ENCODE data around the gene BRSK2. TPM values are rescaled to one million over a fixed set of nuclear protein-coding genes. Genes with fewer than 3 reads are reported as not detected.

Gene BRSK2
- total and polyA plus RNA-seq, 2 of the 4 experiments (the other 2 are of a cell fraction), result 0.18 to 0.62 TPM

- Histone ChIP-seq H3K4me3 (ENCODE audit: insufficient read depth, low read depth, low read length) (no peak overlapping the region), H3K23ac (ENCODE audit: low read depth, low read length) (no peak overlapping the region), H2AK5ac (ENCODE audit: low read depth, low read length) (no peak overlapping the region), H3K4ac (ENCODE audit: low read depth, low read length) (no peak overlapping the region; the same call in 1 of the 2 replicates), H3K79me1 (ENCODE audit: low read depth in 1 of 2, low read length in 2 of 2) (no peaks in the 10 kb centered on the region), H2AFZ (replicated peaks; ENCODE audit: low read length, poor library complexity) (no peak overlapping the region), H3K14ac (replicated peaks; ENCODE audit: low read depth, low read length) (no peak overlapping the region), H3K9me1 (ENCODE audit: insufficient read depth, low read length) (no peaks in the 10 kb centered on the region), H2BK5ac (ENCODE audit: low read depth, low read length, poor library complexity, severe bottlenecking) (no peak overlapping the region), H2AK9ac (replicated peaks; ENCODE audit: low read depth, low read length, poor library complexity) (no peak overlapping the region), H2BK15ac (ENCODE audit: low read depth, low read length) (no peak overlapping the region), H3K56ac (ENCODE audit: extremely low read depth, insufficient read depth, low read length) (no peak overlapping the region), H3K9ac (ENCODE audit: low read depth, low read length) (no peak overlapping the region), H4K8ac (ENCODE audit: low read depth in 2 of 2, low read length in 2 of 2) (no peak overlapping the region), H3K18ac (ENCODE audit: low read depth, low read length) (no peak overlapping the region), H4K91ac (ENCODE audit: insufficient read depth, low read depth, low read length) (no peak overlapping the region), H4K20me1 (ENCODE audit: insufficient read depth, low read length) (no peaks in the 10 kb centered on the region), H4K5ac (ENCODE audit: low read depth, low read length) (no peak overlapping the region), H3K9me3 (ENCODE audit: control insufficient read depth, insufficient read depth, low read length) (no peaks in the 10 kb centered on the region), H3K36me3 (ENCODE audit: control insufficient read depth, insufficient read depth, low read length) (no peaks in the 10 kb centered on the region), H2BK120ac (ENCODE audit: low read depth, low read length) (no peak overlapping the region), H3K4me1 (ENCODE audit: control insufficient read depth, insufficient read depth, low read length) (peaks cover 5% of the 10 kb centered on the region), H3K27ac (ENCODE audit: insufficient read depth, low read length) (no peak overlapping the region), H3K4me2 (ENCODE audit: low read depth, low read length) (no peak overlapping the region), H3K27me3 (ENCODE audit: control insufficient read depth, insufficient read depth, low read length) (peaks cover 18% of the 10 kb centered on the region), H2BK20ac (ENCODE audit: low read depth, low read length) (no peak overlapping the region)
- ATAC-seq (ENCODE audit: low read depth), result no peak
- dilution Hi-C loops (cut with HindIII; ENCODE audit: low sequenced_read_pairs, unreplicated experiment) (no loop called here), in situ Hi-C loops (cut with MboI; ENCODE audit: low sequenced_read_pairs) (no loop called here), intact Hi-C loops (cut with micrococcal nuclease) (no loop called here)
- CTCF ChIA-PET, result no interaction called here
- no peak for DNase-seq
- BruUV-seq (replicated peaks), result no TSS peak
- TF ChIP-seq CHD1 (IDR thresholded peaks at IDR 0.05; ENCODE audit: low read depth, low read length) (no peak), USF2 (IDR thresholded peaks at IDR 0.05; ENCODE audit: low read depth, low read length) (no peak), MXI1 (IDR thresholded peaks at IDR 0.05; ENCODE audit: borderline replicate concordance, low read depth, low read length) (no peak), POLR2A (IDR thresholded peaks at IDR 0.05; ENCODE audit: low read depth, low read length) (no peak), FOS (IDR thresholded peaks at IDR 0.05; ENCODE audit: low read depth, low read length) (no peak), RAD21 (IDR thresholded peaks at IDR 0.05; ENCODE audit: low read length) (no peak), ELK1 (IDR thresholded peaks at IDR 0.05; ENCODE audit: borderline replicate concordance, low read depth, low read length) (no peak), CTCF (conservative IDR thresholded peaks at IDR 0.05; ENCODE audit: low read depth, low read length) (no peak), MAFK (IDR thresholded peaks at IDR 0.05; ENCODE audit: low read depth, low read length) (no peak), RFX5 (IDR thresholded peaks at IDR 0.05; ENCODE audit: low read depth, low read length) (no peak), BHLHE40 (IDR thresholded peaks at IDR 0.05; ENCODE audit: low read depth, low read length) (no peak), NFE2L2 (IDR thresholded peaks at IDR 0.05; ENCODE audit: low read depth, low read length) (no peak), CEBPB (IDR thresholded peaks at IDR 0.05; ENCODE audit: low read depth, low read length) (no peak), RCOR1 (IDR thresholded peaks at IDR 0.05; ENCODE audit: insufficient replicate concordance, low read length) (no peak), MAZ (IDR thresholded peaks at IDR 0.05; ENCODE audit: borderline replicate concordance, low read depth, low read length) (no peak), SMC3 (IDR thresholded peaks at IDR 0.05; ENCODE audit: low read depth, low read length) (no peak)
- WGBS, 2 experiments (ENCODE audit: extremely low coverage in 2 of 2, insufficient read length in 1 of 2), result 71% methylated on average over 12 of the region's 13 CpGs; no CpG with 5 or more reads in 1 of the 2 experiments
- POLR2A ChIA-PET (ENCODE audit: unreplicated experiment), result no interaction called here
Observed at GRCh38 chr11:1356478-1356960, 33.2 kb upstream of the BRSK2 start.

Measured in IMR-90 (cell line).